RCC 7860 (cell line): ENCODE data around the gene C10orf143.
"Not testable (repeated sequence)": the region's sequence is repeated elsewhere in the genome, so short reads cannot be mapped to it uniquely, and the experiment has no call there.

Experiments used
- DNase-seq: peaks from one replicate; pipeline ENCODE4 v3.0.0-alpha.2; 2015; ENCODE audit warnings: low spot score
- FAIRE-seq: peaks from 2 replicates; lab custom pipeline; 2012; peaks lifted over from hg19 to GRCh38; lab: Jason Lieb, UNC

The C10orf143 gene

GRCh38 chr10:130110246-130111112, at the start of gene C10orf143:
Gene C10orf143, minus strand, starts transcription at chr10:130110830. Its CDS starts 58 bp downstream, at chr10:130110772.
- DNase-seq, result peak; percentile 88
- FAIRE-seq, result peak; percentile 2

DNA sequence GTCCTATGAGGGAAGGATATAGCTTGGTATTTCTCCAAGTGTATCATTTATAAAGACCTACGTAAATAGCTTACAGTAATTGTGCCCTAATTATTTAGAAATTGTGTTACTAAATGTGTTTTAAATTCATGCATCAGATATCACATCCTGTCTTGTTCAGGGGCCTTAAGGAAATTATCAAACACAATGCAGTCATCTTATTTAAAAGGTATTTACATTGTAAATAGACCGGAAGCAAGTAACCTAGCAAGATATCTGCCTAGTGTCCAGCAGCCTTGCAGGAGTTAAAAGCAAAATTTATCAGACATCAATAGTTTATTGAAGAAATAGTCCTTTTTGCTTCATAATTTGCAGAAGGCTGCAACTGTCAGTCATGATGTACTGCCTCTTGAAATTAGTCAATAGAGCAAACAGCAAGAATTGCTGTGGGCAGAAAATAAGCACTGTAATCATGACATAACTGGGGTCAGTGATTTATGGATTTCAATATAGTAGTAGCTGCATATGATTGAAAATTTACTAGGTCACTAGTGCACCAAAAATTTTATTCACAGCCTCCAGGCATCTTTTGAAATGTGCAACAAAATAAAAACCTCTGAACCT, 48.7 kb upstream of the C10orf143 start:
- DNase-seq (no peak), FAIRE-seq (no peak)

- FAIRE-seq (no peak), DNase-seq (no peak)
Observed at GRCh38 chr10:130146042-130146441, 35.4 kb upstream of the C10orf143 start.

DNA sequence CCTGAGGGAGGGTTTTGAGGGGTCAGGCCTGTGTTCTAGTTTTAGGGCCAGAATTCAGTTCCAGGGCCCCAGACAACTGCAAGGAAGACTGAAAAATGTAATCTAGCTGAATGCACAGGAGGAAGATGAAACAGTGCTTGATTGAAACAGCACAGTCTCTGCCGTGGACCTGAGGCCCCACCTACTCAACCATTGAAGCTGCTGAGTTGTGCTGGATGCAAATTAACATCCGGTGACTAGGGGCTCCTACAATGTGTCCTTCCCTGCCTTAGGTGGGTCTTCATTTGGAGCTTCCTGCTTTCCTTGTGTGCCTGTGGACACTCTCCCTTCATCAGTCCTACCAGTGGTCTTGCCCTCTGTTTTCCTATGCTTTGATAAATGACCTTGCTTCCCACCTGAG, 31.2 kb upstream of the C10orf143 start:
- FAIRE-seq (no peak), DNase-seq (no peak)

DNA sequence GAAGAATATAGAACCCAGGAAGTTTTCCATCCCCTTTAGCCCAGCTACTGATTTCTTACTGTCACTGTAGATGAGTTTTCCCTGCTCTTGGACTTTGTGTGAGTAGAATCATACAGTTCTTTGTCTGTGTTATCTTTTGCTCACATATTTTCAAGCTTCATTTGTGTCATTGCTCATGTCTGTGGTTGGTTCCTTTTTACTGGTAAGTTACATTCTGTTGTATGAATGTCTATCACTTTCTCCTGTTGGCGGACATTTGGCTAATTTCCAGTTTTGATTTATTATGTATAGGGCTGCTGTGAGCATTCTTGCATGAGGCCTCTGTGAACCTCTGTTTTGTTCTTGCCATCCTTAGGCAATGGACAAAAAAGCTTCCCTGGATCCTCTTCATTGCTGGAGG, 30.8 kb upstream of the C10orf143 start:
- FAIRE-seq (no peak), DNase-seq (no peak)

DNA sequence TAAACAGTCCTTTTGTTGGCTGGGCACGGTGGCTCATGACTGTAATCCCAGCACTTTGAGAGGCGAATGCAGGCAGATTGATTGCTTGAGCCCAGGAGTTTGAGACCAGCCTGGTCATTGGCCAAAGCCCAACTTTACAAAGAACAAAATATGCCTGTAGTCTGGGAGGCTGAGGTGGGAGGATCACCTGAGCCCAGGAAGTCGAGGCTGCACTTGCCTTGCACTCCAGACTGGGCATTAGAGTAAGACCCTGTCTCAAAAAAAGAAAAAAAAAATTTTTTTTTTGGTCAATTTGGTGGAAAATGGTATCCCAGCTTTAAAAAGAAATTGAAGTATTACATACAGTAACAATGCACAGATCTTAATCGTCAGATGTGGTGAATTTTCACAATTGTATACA, 30.4 kb upstream of the C10orf143 start:
- DNase-seq (no peak), FAIRE-seq (no peak)

DNA sequence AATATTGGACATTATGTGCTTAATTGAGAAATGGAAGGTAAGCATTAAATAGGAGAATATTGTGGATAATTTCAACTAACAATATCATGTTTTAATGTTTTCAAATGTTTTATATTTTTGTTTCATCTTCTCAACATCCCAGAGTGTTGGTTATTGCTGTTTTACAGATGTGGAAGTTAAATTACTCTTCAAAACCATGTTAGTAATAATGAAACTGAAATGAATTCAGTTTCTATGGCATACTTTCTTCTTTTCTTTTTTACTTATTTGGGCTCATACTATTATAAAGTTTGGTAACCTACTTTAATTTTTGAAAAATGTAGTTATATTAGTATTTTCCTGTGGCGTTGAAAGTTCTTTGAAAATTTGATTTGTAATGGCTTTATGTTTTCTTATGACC, 29.8 kb upstream of the C10orf143 start:
- FAIRE-seq (no peak), DNase-seq (no peak)

DNA sequence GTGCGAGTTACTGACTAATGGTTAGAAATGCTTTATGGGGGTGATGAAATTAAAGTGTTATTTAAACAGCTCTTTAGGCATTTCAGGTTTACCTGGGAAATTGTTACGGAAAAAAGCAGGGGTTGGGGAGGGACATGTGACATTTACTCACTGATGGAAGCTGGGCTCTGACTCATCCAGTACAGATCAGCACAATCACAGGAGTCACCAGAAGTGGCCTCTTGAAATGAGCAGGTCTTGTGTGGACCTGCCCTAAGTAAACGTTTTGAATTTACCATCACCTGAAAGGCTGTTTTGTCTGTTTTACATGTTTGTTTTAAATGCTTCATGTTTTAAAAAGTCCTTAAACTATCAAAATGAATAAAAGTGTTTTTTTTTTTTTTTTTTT, 27.8 kb upstream of the C10orf143 start:
- DNase-seq (peak; percentile 66), FAIRE-seq (peak; percentile 87)

DNA sequence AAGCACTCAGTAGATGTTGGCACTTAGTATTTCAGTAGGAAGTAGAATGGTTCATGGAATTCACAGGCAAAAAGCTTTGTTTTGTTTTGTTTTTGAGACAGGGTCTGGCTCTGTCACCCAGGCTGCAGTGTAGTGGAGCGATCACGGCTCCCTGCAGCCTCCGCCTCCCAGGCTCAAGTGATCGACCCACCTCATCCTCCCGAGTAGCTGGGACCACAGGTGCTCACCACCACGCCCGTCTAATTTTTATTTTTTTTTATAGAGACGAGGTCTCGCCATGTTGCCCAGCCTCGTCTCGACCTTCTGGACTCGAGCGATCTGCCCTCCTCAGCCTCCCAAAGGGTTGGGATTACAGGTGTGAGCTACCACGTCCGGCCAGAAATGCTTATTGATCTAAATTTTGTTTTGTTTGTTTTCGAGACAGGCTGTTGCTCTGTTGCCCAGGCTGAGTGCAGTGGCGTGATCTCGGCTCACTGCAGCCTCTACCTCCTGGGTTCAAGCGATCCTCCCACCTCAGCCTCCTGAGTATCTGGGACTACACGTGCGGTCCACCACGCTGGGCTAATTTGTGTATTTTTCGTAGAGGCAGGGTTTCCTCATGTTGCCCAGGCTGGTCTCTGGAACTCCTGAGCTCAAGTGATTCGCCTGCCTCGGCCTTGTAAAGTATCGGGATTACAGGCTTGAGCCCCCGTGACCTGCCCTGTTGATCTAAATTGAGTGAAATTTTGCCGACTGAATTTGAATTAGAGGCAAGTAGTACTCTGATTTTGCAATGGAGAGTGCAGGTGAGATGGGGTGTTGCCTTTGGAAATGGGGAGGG, 27.2 kb upstream of the C10orf143 start:
- DNase-seq (no peak), FAIRE-seq (no peak)

DNA sequence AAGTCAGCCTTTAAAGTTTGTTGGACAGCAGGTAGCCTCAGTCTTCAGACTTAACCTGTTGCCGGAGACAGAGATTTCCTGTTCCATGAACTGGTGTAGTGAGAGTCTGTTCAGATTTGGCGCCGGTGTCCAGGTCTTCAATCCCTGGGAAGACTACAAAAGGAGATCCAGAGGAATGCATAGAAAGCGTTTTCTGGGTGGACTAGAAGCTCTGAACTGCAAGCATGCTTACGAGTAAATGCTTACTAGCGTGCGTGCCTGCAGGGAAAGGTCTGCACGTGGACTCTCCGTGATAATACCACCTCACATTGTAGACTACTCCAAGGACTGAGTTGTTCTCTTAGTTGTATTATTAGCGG, 26.4 kb upstream of the C10orf143 start:
- FAIRE-seq (no peak), DNase-seq (peak; percentile 37)

- FAIRE-seq, result no peak
Observed at GRCh38 chr10:130136226-130137089, 25.8 kb upstream of the C10orf143 start, which contains the start of gene GLRX3. Gene GLRX3, plus strand, starts transcription at chr10:130136391. Its CDS starts 30 bp downstream, at chr10:130136421.

DNA sequence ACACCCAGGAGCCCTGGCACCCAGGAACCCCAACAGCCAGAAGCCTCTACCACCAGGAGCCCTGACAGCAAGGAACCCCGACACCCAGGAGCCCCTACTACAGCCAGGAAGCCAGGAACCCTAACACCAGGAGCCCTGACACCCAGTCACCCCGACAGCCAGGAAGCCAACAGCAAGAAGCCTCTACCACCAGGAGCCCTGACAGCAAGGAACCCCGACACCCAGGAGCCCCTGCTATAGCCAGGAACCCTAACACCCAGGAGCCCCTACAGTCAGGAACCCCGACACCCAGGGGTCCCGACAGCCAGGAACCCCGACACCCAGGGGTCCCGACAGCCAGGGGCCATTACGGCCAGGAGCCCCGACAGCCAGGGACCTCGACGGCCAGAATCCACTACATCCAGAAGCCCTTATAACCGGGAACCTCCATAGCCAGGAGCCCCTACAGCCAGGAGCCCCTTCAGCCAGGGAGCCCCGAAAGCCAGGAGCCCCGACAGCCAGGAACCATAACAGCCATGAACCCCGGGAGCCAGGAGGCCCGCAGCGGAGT, 25.1 kb upstream of the C10orf143 start:
- no peak for FAIRE-seq
- no peak for DNase-seq

More at GRCh38 chr10:130136226-130137089, 25.8 kb upstream of the C10orf143 start, which contains the start of gene GLRX3:
- peak; percentile 67 for DNase-seq

- FAIRE-seq (no peak), DNase-seq (no peak)
Observed at GRCh38 chr10:130128922-130129321, 18.3 kb upstream of the C10orf143 start.

GRCh38 chr10:130128062-130128781, 17.6 kb upstream of the C10orf143 start:
- no peak for DNase-seq
- FAIRE-seq, result no peak

DNA sequence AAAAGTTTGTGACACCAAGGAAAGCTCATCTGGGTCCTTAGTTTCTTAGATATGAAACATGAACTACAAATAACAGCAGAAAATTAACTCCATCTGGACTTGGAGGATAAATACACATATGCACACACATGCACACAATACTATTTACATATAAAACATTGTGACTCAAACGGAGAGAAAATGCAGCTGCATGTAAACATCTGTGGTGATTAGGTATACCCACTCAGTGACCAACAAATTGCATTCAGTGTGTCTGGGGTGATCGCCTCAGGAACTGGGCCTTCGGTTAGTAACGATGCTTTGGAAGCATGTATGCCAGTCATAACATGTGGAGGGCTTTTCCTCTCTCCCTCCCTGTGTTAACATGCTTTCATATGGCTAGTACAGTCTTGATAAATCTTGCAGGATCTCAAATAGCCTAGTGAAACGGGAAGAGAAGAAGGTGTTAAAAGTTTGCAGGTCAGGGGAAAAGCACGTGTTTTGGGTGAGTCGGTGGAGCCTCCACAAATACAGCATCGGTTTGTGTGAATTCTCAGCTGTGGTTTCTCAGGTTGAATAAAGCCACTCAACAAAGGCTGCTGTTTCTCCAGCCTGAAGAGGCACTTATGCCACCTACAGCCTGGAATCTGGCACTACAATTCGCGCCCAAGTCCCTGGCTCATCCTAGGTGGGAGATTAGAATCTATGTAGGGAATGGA, 16.9 kb upstream of the C10orf143 start:
- peak; percentile 49 for FAIRE-seq
- DNase-seq, result peak; percentile 48

DNA sequence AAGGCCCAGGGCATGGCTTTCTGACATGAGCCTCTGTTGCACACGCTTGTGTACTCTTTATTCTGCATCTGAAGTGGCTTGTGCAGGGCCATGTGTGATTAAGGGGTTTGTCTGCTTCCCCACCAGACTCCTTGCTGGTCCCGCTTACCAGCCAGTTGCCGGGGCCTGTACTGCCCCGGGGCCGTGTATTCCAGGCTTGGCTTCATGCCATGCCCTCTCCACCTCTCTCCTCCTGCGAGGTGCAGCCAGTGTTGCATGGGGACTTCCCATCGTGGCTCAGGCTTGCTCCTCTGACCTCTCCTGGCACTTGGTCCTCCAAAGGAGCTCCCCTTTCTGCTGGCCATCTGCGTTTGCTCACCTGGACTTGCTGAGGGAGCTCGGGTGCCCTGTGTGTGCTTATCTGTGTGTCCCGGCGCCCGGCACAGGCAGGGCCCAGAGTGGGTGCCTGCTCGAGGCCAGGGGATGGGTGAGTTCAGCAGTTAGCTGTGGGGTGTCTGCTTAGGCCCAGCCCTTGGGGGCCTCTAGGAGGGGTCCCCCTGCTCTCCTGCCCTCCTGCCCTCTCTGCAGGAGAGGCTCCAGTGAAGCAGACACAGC, 11.0 kb upstream of the C10orf143 start:
- FAIRE-seq (no peak), DNase-seq (no peak)

- not testable (repeated sequence) for FAIRE-seq, DNase-seq
Observed at GRCh38 chr10:130117535-130117934, 6.9 kb upstream of the C10orf143 start.

DNA sequence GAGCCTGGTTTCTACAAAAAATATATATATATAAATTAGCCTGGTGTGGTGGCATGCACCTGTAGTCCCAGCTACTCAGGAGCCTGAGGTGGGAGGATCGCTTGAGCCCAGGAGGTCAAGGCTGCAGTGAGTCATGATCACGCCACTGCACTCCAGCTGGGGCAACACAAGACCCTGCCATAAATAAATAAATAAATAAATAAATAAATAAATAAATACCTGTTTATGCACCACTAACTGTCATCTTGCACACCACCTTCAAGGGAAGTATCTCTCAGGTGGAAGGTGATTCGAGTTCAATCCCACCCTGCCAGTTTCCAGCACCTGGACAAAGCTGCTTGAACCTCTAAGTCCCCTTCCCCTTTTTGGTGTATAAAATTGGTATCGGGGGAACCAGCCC, 6.3 kb upstream of the C10orf143 start:
- not testable (repeated sequence) for FAIRE-seq, DNase-seq
